ENCODE measurements around the gene COL11A1. TPM values are rescaled to one million over a fixed set of nuclear protein-coding genes. Genes with fewer than 3 reads are reported as not detected.

COL11A1 gene
- polyA plus RNA-seq, 2 of the 4 experiments (the other 2 are of a cell fraction), result 6.8 to 13.6 TPM

GRCh38 chr1:102875756-102876155, 232.6 kb downstream of the COL11A1 start:
- Histone ChIP-seq H3K4me1 (peaks cover 15% of the 10 kb centered on the region), H3K9me3 (no peaks in the 10 kb centered on the region), H3K4me3 (no peak overlapping the region), H3K4me2 (no peak overlapping the region), H3K27ac (no peak overlapping the region)
- ChIA-PET POLR2A (no interaction called here), CTCF (no interaction called here)
- DNase-seq (ENCODE audit: low read depth in 1 of 2, low spot score in 1 of 2) (no peak), FAIRE-seq (no peak), ATAC-seq (no peak)
- no peak for TF ChIP-seq JUN (IDR thresholded peaks at IDR 0.05)
- TF ChIP-seq NPAS2 (CRISPR knock-in tag; IDR thresholded peaks at IDR 0.05; ENCODE audit: borderline replicate concordance), result no peak
- TF ChIP-seq NR3C1 (IDR thresholded peaks at IDR 0.05), result no peak
- no peak for TF ChIP-seq SREBF2 (IDR thresholded peaks at IDR 0.05)
- TF ChIP-seq POLR2A (IDR thresholded peaks at IDR 0.05; ENCODE audit: low read length), result no peak
- no peak for TF ChIP-seq FOSL2 (IDR thresholded peaks at IDR 0.05)
- TF ChIP-seq FOSL2 (CRISPR knock-in tag; IDR thresholded peaks at IDR 0.05), result no peak
- no peak for TF ChIP-seq CHD4 (IDR thresholded peaks at IDR 0.05; ENCODE audit: borderline replicate concordance)
- TF ChIP-seq BCL3 (IDR thresholded peaks at IDR 0.05), result no peak
- TF ChIP-seq PHF8 (IDR thresholded peaks at IDR 0.05; ENCODE audit: borderline replicate concordance, low read depth), result no peak
- TF ChIP-seq HOXB13 (CRISPR knock-in tag; IDR thresholded peaks at IDR 0.05; ENCODE audit: low read depth), result no peak
- TF ChIP-seq ZNF302 (CRISPR knock-in tag; IDR thresholded peaks at IDR 0.05), result no peak
- no peak for TF ChIP-seq RAD21 (conservative IDR thresholded peaks at IDR 0.05 in 1 of 2, IDR thresholded peaks at IDR 0.05 in 1 of 2)
- TF ChIP-seq CEBPB (IDR thresholded peaks at IDR 0.05), result no peak
- TF ChIP-seq FOSB (CRISPR knock-in tag; IDR thresholded peaks at IDR 0.05), result no peak
- no peak for TF ChIP-seq ATOH8 (CRISPR knock-in tag; IDR thresholded peaks at IDR 0.05; ENCODE audit: low read depth)
- no peak for TF ChIP-seq ZFP36 (IDR thresholded peaks at IDR 0.05; ENCODE audit: borderline replicate concordance, partially characterized antibody)
- no peak for TF ChIP-seq RARB (CRISPR knock-in tag; IDR thresholded peaks at IDR 0.05)
- no peak for TF ChIP-seq JUNB (IDR thresholded peaks at IDR 0.05)
- no peak for TF ChIP-seq E2F6 (IDR thresholded peaks at IDR 0.05; ENCODE audit: borderline replicate concordance, low read depth)
- 64% methylated on average over 1 of the region's 1 CpG for WGBS (ENCODE audit: missing lambda C conversion rate)

- FAIRE-seq (no peak), DNase-seq (ENCODE audit: low read depth in 1 of 2, low spot score in 1 of 2) (no peak), ATAC-seq (no peak)
- TF ChIP-seq CHD4 (IDR thresholded peaks at IDR 0.05; ENCODE audit: borderline replicate concordance) (no peak), CHD2 (IDR thresholded peaks at IDR 0.05; ENCODE audit: low read length, partially characterized antibody) (no peak), KDM1A (IDR thresholded peaks at IDR 0.05; ENCODE audit: low read depth) (no peak), MAFK (IDR thresholded peaks at IDR 0.05; ENCODE audit: partially characterized antibody) (no peak), ATOH8 (CRISPR knock-in tag; IDR thresholded peaks at IDR 0.05; ENCODE audit: low read depth) (no peak), ESRRA (IDR thresholded peaks at IDR 0.05; ENCODE audit: borderline replicate concordance, low read length) (no peak), POLR2AphosphoS2 (conservative IDR thresholded peaks at IDR 0.05; ENCODE audit: low read length) (no peak), JUN (IDR thresholded peaks at IDR 0.05) (no peak), BHLHE40 (IDR thresholded peaks at IDR 0.05; ENCODE audit: low read depth, low read length) (no peak), TFCP2L1 (CRISPR knock-in tag; IDR thresholded peaks at IDR 0.05) (no peak), REST (IDR thresholded peaks at IDR 0.05) (no peak), KDM5A (IDR thresholded peaks at IDR 0.05) (no peak)
- H3K4me2 ChIP-seq, result no peak overlapping the region
- H3K27ac ChIP-seq, result no peak overlapping the region
- WGBS (ENCODE audit: missing lambda C conversion rate), result 89% methylated on average over 1 of the region's 1 CpG
- H3K9me3 ChIP-seq, result no peaks in the 10 kb centered on the region
- ChIA-PET POLR2A (no interaction called here), CTCF (no interaction called here)
- no peaks in the 10 kb centered on the region for H3K4me1 ChIP-seq
- H3K4me3 ChIP-seq, result no peak overlapping the region
Measured at GRCh38 chr1:102872526-102872925, 235.8 kb downstream of the COL11A1 start.
